OCI-LY7 (cell line): ENCODE data around the gene ATE1. TPM values are rescaled to one million over a fixed set of nuclear protein-coding genes. Genes with fewer than 3 reads are reported as not detected.

ENCODE experiments used
- BruUV-seq: library from RNA; stranded (reverse); fragments of 400-500 nt; replicated peaks from 2 replicates; lab custom pipeline; 2021; lab: Mats Ljungman, UMichigan
- CTCF ChIA-PET: fragments of 300-600 bp; sonication (Branson Sonifier 250); formaldehyde crosslinking; loops from one replicate; lab custom pipeline; 2022; ENCODE audit warnings: antibody characterized with exemption; ENCODE audit not compliant: unreplicated experiment; lab: Charles Lee
- POLR2A ChIA-PET: fragments of 300-600 bp; sonication (Branson Sonifier 250); formaldehyde crosslinking; loops from one replicate; lab custom pipeline; 2022; ENCODE audit warnings: antibody characterized with exemption; lab: Charles Lee
- DNase-seq: peaks from one replicate; pipeline ENCODE4 v3.0.0-alpha.2; 2015; ENCODE audit warnings: low spot score
- H2AFZ ChIP-seq: fragments of 200-600 bp; sonication (generic), shearing (Covaris generic); 2 replicates; pipeline ENCODE4 v1.6.1; 2014; ENCODE audit warnings: mild to moderate bottlenecking, antibody characterized with exemption, low read length, moderate library complexity
- H3K27ac ChIP-seq: fragments of 200-600 bp; sonication (generic); 2 replicates; pipeline ENCODE4 v1.5.1; 2014; ENCODE audit warnings: mixed run types, low read depth, mild to moderate bottlenecking, moderate library complexity, low read length, inconsistent platforms; ENCODE audit not compliant: poor library complexity, severe bottlenecking
- H3K36me3 ChIP-seq: fragments of 200-600 bp; sonication (generic); 2 replicates; pipeline ENCODE4 v1.6.1; 2014; ENCODE audit warnings: mild to moderate bottlenecking, antibody characterized with exemption, low read length, moderate library complexity, mixed read lengths; ENCODE audit not compliant: insufficient read depth
- H3K4me1 ChIP-seq: fragments of 200-600 bp; sonication (generic); 2 replicates; pipeline ENCODE4 v1.5.1; 2014; ENCODE audit warnings: mild to moderate bottlenecking, low read length; ENCODE audit not compliant: insufficient read depth, poor library complexity, severe bottlenecking
- H3K4me2 ChIP-seq: fragments of 200-600 bp; sonication (generic); 2 replicates; pipeline ENCODE4 v1.6.1; 2014; ENCODE audit warnings: mild to moderate bottlenecking, low read length
- H3K4me3 ChIP-seq: fragments of 200-600 bp; sonication (generic); 2 replicates; pipeline ENCODE4 v1.5.1; 2014; ENCODE audit warnings: mild to moderate bottlenecking, low read depth, low read length; ENCODE audit not compliant: poor library complexity, severe bottlenecking
- H3K79me2 ChIP-seq: fragments of 200-600 bp; sonication (generic); 2 replicates; pipeline ENCODE4 v1.6.1; 2016; ENCODE audit warnings: low read depth, mild to moderate bottlenecking, low read length, moderate library complexity, mixed read lengths; ENCODE audit not compliant: insufficient read depth
- H3K9me2 ChIP-seq: fragments of 200-600 bp; sonication (generic); 2 replicates; pipeline ENCODE4 v1.6.1; 2016; ENCODE audit warnings: mild to moderate bottlenecking, low read length, mixed read lengths; ENCODE audit not compliant: insufficient read depth
- H3K9me3 ChIP-seq: fragments of 200-600 bp; sonication (generic); 2 replicates; pipeline ENCODE4 v1.6.1; 2014; ENCODE audit warnings: mild to moderate bottlenecking, mixed run types, low read length, mixed read lengths
- H4K20me1 ChIP-seq: fragments of 200-600 bp; sonication (generic); 2 replicates; pipeline ENCODE4 v1.6.1; 2014; ENCODE audit warnings: mild to moderate bottlenecking, antibody characterized with exemption, low read length, moderate library complexity, mixed read lengths; ENCODE audit not compliant: insufficient read depth
- CTCF ChIP-seq: fragments of 200-600 bp; sonication (generic); conservative IDR thresholded peaks from 2 replicates; pipeline ENCODE4 v1.5.1; 2014; ENCODE audit warnings: mild to moderate bottlenecking, antibody characterized with exemption, low read length, moderate library complexity, mixed read lengths
- EZH2phosphoT487 ChIP-seq: fragments of 200-600 bp; sonication (generic); IDR thresholded peaks from 2 replicates; pipeline ENCODE4 v1.6.1; 2018; ENCODE audit warnings: low read depth, borderline replicate concordance, mild to moderate bottlenecking, mixed run types, antibody characterized with exemption, low read length, moderate library complexity, mixed read lengths
- intact Hi-C: fragments of 100-400 bp; cut with micrococcal nuclease; formaldehyde crosslinking; loops from one replicate; pipeline ENCODE4 v1.10.0; 2022; ENCODE audit not compliant: unreplicated experiment
- total RNA-seq, 2 experiments: library from RNA; depleted of rRNA in 1 of 2; stranded (reverse); fragments of >200 nt in 1 of 2; shearing (Covaris generic) in 1 of 2; gene quantifications; 2 replicates each; pipeline ENCODE4 v1.2.3, GENCODE V29; 2014 to 2022

ATE1 gene
- total RNA-seq, 2 experiments from 2014 or later, result 14.8 to 44.7 TPM

- Histone ChIP-seq H3K9me2 (no peaks in the 10 kb centered on the region), H3K27ac (no peak overlapping the region), H3K4me3 (no peak overlapping the region), H4K20me1 (no peaks in the 10 kb centered on the region), H3K9me3 (no peaks in the 10 kb centered on the region), H3K4me1 (no peaks in the 10 kb centered on the region), H3K36me3 (no peaks in the 10 kb centered on the region; the same call in 1 of the 2 replicates), H3K79me2 (no peaks in the 10 kb centered on the region), H2AFZ (no peak overlapping the region), H3K4me2 (no peak overlapping the region)
- POLR2A ChIA-PET, result no interaction called here
- intact Hi-C loops, result no loop called here
- TF ChIP-seq EZH2phosphoT487 (no peak), CTCF (no peak)
- BruUV-seq, result no TSS peak
- no peak for DNase-seq
- CTCF ChIA-PET, result no interaction called here
Measured at GRCh38 chr10:121949451-121949850, 21.6 kb upstream of the ATE1 start.

- intact Hi-C loops, result no loop called here
- TF ChIP-seq CTCF, result no peak
- no peak for TF ChIP-seq EZH2phosphoT487
- no peaks in the 10 kb centered on the region for H4K20me1 ChIP-seq
- ChIA-PET POLR2A (no interaction called here), CTCF (no interaction called here)
- H3K9me2 ChIP-seq, result no peaks in the 10 kb centered on the region
- H3K27ac ChIP-seq, result no peak overlapping the region
- no peak for DNase-seq
- H3K4me2 ChIP-seq, result no peak overlapping the region
- H3K79me2 ChIP-seq, result no peaks in the 10 kb centered on the region
- H3K36me3 ChIP-seq, result no peaks in the 10 kb centered on the region
- no TSS peak for BruUV-seq
- no peaks in the 10 kb centered on the region for H3K9me3 ChIP-seq
- H3K4me1 ChIP-seq, result no peaks in the 10 kb centered on the region
- no peak overlapping the region for H3K4me3 ChIP-seq
- no peak overlapping the region for H2AFZ ChIP-seq
Measured at GRCh38 chr10:121949049-121949448, 21.2 kb upstream of the ATE1 start.

DNA sequence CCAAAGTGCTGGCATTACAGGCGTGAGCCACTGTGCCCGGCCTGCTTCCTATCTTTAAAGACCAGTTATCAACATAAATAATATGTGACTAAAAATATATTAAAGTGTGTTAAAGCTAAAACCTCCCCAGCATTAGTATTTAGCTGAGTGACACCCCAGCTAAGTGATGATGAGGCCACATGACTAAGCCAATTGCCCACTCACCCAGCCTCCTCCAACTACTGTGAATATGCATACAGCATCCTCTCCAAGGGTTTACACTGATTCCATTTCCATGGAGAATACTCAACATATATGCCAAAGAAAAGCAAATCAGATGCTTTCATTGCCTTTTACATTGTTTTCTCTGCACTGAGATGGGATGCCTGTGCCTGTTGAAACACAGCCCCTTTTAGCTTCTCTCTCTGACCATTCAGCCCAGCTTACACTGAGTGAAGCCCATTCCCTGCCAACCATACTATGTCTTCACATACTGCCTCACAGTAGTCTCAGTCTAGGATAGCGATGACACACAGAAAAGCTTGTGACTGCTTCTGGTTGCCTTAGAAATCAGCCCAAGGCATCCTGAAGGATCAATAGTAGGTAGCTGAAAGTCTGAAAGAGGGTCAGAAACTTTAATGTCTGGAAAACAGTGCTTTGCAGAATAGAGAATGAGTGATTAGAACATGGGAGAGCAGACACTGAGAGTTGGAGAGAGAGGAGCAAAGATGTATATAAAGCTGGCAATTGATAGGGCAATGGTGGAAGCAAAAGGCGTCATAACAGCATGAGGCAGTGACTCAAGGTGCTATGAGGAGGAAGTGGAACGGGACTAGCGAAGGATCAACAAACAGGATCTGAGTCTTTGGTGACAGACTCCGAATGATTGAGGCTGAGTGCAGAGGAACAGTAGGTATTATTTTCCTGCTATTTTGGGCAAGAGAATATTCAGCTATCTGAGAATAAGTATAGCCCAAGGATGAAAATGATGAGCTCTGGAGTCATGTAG lies 19.8 kb upstream of the ATE1 start:
- Histone ChIP-seq H2AFZ (no peak overlapping the region), H3K36me3 (no peaks in the 10 kb centered on the region), H3K27ac (no peak overlapping the region), H4K20me1 (no peaks in the 10 kb centered on the region), H3K9me2 (no peaks in the 10 kb centered on the region), H3K79me2 (no peaks in the 10 kb centered on the region), H3K4me3 (no peak overlapping the region), H3K4me1 (no peaks in the 10 kb centered on the region), H3K9me3 (no peaks in the 10 kb centered on the region), H3K4me2 (no peak overlapping the region)
- CTCF ChIA-PET, result no interaction called here
- intact Hi-C loops, result no loop called here
- BruUV-seq, result no TSS peak
- POLR2A ChIA-PET, result interaction anchor here (0.5 to 1.2 kb wide), 2 partner anchors 11 to 1126 kb away, joined by 3 to 4 read pairs; no protein-coding TSS in a partner anchor
- no peak for TF ChIP-seq EZH2phosphoT487
- TF ChIP-seq CTCF, result no peak
- no peak for DNase-seq
